NB4 (cell line): ENCODE data around the gene OSTN.

Experiments used
- DNase-seq: peaks from one replicate; pipeline ENCODE4 v3.0.0; 2010; ENCODE audit warnings: low read depth
- H3K4me3 ChIP-seq: one replicate; pipeline ENCODE4 v1.5.1; 2011; ENCODE audit warnings: mild to moderate bottlenecking, low read depth, low read length, moderate library complexity
- MAX ChIP-seq: IDR thresholded peaks from 2 replicates; pipeline ENCODE4 v1.6.1; 2011; ENCODE audit warnings: low read depth, low read length
- MYC ChIP-seq: IDR thresholded peaks from 2 replicates; pipeline ENCODE4 v1.6.1; 2011; ENCODE audit warnings: low read depth, low read length
- POLR2A ChIP-seq: IDR thresholded peaks from 2 replicates; pipeline ENCODE4 v1.6.1; 2011; ENCODE audit warnings: mild to moderate bottlenecking; ENCODE audit not compliant: insufficient read length; ENCODE audit errors: extremely low read depth
- TF ChIP-seq, protein P1 (sequence below): IDR thresholded peaks from one replicate; pipeline ENCODE4 v1.5.1; 2012; ENCODE audit warnings: low read depth, low read length

OSTN gene

DNA sequence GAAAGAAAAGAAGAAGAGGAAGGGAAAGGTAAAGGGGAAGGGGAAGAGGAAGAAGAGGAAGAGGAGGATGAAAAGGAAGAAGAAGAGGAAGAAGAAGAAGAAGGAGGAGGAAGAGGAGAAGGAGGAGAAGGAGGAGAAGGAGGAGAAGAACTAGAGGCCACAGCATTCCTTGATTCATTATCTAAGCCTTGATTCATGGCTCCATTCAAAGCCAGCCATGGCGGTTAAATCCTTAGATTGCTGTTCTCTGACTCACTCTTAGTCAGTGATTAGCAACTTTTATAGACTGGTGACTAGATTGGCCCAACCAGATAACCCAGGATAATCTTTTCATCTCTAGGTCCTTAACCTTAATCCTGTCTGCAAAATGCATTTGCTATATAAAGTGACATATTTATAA is 47.6 kb downstream of the OSTN start:
- TF ChIP-seq, protein P1, sequence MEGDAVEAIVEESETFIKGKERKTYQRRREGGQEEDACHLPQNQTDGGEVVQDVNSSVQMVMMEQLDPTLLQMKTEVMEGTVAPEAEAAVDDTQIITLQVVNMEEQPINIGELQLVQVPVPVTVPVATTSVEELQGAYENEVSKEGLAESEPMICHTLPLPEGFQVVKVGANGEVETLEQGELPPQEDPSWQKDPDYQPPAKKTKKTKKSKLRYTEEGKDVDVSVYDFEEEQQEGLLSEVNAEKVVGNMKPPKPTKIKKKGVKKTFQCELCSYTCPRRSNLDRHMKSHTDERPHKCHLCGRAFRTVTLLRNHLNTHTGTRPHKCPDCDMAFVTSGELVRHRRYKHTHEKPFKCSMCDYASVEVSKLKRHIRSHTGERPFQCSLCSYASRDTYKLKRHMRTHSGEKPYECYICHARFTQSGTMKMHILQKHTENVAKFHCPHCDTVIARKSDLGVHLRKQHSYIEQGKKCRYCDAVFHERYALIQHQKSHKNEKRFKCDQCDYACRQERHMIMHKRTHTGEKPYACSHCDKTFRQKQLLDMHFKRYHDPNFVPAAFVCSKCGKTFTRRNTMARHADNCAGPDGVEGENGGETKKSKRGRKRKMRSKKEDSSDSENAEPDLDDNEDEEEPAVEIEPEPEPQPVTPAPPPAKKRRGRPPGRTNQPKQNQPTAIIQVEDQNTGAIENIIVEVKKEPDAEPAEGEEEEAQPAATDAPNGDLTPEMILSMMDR = no peak
- no peak for TF ChIP-seq MAX
- TF ChIP-seq MYC = no peak
- TF ChIP-seq POLR2A = no peak
- DNase-seq = peak; percentile 9
- no peak overlapping the region for H3K4me3 ChIP-seq

DNA sequence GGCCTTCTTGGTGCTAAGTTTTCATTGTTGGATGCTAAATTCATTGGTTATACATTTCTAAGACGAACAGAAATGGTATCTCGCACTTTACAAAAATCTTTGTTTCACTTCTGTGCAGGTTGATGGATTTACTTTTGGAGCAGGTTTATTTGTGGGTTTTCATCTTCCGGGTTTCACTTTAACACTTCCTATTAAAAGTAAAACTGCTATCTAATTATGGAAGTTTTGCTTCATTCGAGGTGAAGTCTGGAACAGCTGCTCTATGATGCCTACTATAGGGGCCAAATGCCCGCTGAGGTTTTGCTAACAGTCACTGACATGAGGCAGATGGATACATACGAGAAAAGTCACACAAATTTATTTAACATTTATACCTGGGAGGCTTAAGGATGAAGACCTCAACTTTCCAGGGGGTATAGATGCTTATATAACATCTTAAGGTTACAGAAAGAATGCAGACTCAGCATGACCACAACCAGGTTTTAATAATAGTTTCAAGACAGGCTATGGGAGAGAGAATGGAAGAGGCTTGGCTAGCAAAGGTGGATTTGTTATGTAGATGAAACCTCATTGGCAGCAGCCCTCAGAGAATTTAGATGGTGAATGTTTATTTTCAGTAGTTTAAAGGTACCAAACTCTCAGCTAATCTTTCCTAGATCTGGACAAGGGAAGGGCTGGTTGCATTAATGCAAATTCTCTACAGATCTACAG is 54.2 kb downstream of the OSTN start:
- no peak for DNase-seq
- H3K4me3 ChIP-seq = no peak overlapping the region
- TF ChIP-seq, protein P1 = no peak
- TF ChIP-seq MYC (no peak), MAX (no peak), POLR2A (no peak)

GRCh38 chr3:191254098-191254873 is 55.2 kb downstream of the OSTN start:
- TF ChIP-seq, protein P1 = no peak
- TF ChIP-seq MYC (no peak), MAX (no peak)
- DNase-seq = no peak
- no peak overlapping the region for H3K4me3 ChIP-seq

GRCh38 chr3:191255156-191255555 is 56.1 kb downstream of the OSTN start:
- H3K4me3 ChIP-seq = no peak overlapping the region
- no peak for DNase-seq
- TF ChIP-seq, protein P1 = no peak
- TF ChIP-seq POLR2A = no peak
- TF ChIP-seq MAX = no peak
- no peak for TF ChIP-seq MYC

DNA sequence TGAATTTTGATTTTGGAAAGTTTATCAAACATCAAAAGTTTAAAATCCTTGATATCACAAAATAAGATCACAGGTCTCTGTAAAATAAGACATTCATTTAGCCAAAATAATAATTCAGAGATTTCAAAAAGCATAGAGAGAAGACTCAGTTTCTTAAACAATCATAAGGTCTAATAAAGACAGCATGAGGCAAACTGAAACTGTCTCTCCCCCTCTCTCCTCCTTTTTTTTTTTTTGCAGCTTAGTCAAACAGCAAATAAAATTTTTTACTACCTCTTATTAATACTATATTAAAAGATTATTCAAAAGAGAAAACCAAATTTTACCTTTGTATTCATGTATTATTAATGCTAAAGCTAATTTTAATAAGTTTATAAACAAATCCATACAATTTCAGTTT is 57.4 kb downstream of the OSTN start:
- no peak for DNase-seq
- no peak overlapping the region for H3K4me3 ChIP-seq
- TF ChIP-seq, protein P1 = no peak
- TF ChIP-seq POLR2A (no peak), MAX (no peak), MYC (no peak)
